ENCODE data around the gene SPINT2.

Gene SPINT2

DNA sequence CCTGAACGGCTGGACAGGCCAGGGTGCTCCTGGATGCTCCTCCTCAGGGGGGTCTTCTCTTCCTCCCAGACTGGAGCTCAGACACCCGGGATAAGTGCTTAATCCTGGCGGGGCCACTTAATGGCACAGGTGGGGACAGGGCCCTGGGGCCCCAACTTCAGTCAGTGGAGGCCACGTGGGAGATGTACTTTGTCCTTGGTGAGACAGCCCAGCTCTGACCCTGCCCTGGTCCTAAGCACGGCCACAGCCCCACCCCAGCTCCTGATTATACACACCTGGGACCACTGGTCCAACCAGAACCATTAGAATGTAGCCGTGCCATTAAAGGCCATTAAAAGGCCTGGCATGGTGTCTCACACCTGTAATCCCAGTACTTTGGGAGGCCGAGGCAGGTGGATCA is 16.0 kb upstream of the SPINT2 start:
- H3K36me3 ChIP-seq (ENCODE audit: insufficient read depth, low read length) = no peaks in the 10 kb centered on the region
- H2AFZ ChIP-seq (ENCODE audit: low read length) = no peak overlapping the region
- no peak overlapping the region for H3K9ac ChIP-seq (ENCODE audit: low read length)
- H3K27me3 ChIP-seq (ENCODE audit: insufficient read depth, low read length) = peaks cover 5% of the 10 kb centered on the region; the same call in 1 of the 2 replicates
- H4K20me1 ChIP-seq (ENCODE audit: insufficient read depth, low read length) = no peaks in the 10 kb centered on the region
- H3K9me2 ChIP-seq (ENCODE audit: low read depth, low read length) = no peaks in the 10 kb centered on the region
- H3F3A ChIP-seq (ENCODE audit: insufficient read depth, low read length) = peaks cover 4% of the 10 kb centered on the region
- H3K9me3 ChIP-seq (ENCODE audit: low read length) = no peaks in the 10 kb centered on the region
- H3K27ac ChIP-seq (ENCODE audit: low read depth, low read length, poor library complexity, severe bottlenecking) = no peak overlapping the region
- H3K79me2 ChIP-seq (ENCODE audit: insufficient read depth, low read length) = no peaks in the 10 kb centered on the region
- no peak overlapping the region for H3K4me3 ChIP-seq (ENCODE audit: low read depth, low read length, poor library complexity, severe bottlenecking)
- TF ChIP-seq EZH2 (IDR thresholded peaks at IDR 0.05; ENCODE audit: borderline replicate concordance, low read length) = no peak
- TF ChIP-seq, protein P1, sequence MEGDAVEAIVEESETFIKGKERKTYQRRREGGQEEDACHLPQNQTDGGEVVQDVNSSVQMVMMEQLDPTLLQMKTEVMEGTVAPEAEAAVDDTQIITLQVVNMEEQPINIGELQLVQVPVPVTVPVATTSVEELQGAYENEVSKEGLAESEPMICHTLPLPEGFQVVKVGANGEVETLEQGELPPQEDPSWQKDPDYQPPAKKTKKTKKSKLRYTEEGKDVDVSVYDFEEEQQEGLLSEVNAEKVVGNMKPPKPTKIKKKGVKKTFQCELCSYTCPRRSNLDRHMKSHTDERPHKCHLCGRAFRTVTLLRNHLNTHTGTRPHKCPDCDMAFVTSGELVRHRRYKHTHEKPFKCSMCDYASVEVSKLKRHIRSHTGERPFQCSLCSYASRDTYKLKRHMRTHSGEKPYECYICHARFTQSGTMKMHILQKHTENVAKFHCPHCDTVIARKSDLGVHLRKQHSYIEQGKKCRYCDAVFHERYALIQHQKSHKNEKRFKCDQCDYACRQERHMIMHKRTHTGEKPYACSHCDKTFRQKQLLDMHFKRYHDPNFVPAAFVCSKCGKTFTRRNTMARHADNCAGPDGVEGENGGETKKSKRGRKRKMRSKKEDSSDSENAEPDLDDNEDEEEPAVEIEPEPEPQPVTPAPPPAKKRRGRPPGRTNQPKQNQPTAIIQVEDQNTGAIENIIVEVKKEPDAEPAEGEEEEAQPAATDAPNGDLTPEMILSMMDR (IDR thresholded peaks at IDR 0.05; ENCODE audit: low read length) = no peak
- H3K4me1 ChIP-seq (ENCODE audit: insufficient read depth, low read length, severe bottlenecking) = peaks cover 12% of the 10 kb centered on the region
- no peak overlapping the region for H3K4me2 ChIP-seq (ENCODE audit: low read length)

DNA sequence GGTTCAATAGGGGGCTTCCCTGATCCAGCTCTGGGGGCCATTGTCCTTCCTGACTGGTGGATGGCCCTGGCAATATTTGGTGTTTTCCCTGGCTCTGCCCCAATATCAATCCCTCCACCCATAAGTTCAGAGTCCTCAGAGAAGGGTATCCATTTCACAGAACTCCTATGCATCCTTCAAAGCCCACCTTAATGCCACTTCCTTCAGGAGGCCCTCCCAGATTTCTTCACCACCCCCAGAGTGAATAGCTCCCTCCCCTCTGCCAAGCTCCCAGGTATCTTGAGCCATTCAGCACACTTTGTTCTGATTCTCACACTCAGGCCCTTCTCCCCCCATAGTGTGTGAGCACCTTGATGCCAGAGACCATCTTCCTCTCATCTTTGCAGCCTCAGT is 13.9 kb upstream of the SPINT2 start:
- H3K27ac ChIP-seq (ENCODE audit: low read depth, low read length, poor library complexity, severe bottlenecking) = no peak overlapping the region
- no peak overlapping the region for H3K9ac ChIP-seq (ENCODE audit: low read length)
- H4K20me1 ChIP-seq (ENCODE audit: insufficient read depth, low read length) = no peaks in the 10 kb centered on the region
- no peak overlapping the region for H3K4me3 ChIP-seq (ENCODE audit: low read depth, low read length, poor library complexity, severe bottlenecking)
- TF ChIP-seq, protein P1 (IDR thresholded peaks at IDR 0.05; ENCODE audit: low read length) = no peak
- TF ChIP-seq EZH2 (IDR thresholded peaks at IDR 0.05; ENCODE audit: borderline replicate concordance, low read length) = no peak
- no peaks in the 10 kb centered on the region for H3K9me3 ChIP-seq (ENCODE audit: low read length)
- no peaks in the 10 kb centered on the region for H3K9me2 ChIP-seq (ENCODE audit: low read depth, low read length)
- H3K4me2 ChIP-seq (ENCODE audit: low read length) = no peak overlapping the region
- peaks cover 5% of the 10 kb centered on the region; the same call in 1 of the 2 replicates for H3K27me3 ChIP-seq (ENCODE audit: insufficient read depth, low read length)
- no peaks in the 10 kb centered on the region for H3K79me2 ChIP-seq (ENCODE audit: insufficient read depth, low read length)
- peaks cover 5% of the 10 kb centered on the region for H3K4me1 ChIP-seq (ENCODE audit: insufficient read depth, low read length, severe bottlenecking)
- no peaks in the 10 kb centered on the region for H3K36me3 ChIP-seq (ENCODE audit: insufficient read depth, low read length)
- H3F3A ChIP-seq (ENCODE audit: insufficient read depth, low read length) = peaks cover 4% of the 10 kb centered on the region
- no peak overlapping the region for H2AFZ ChIP-seq (ENCODE audit: low read length)

DNA sequence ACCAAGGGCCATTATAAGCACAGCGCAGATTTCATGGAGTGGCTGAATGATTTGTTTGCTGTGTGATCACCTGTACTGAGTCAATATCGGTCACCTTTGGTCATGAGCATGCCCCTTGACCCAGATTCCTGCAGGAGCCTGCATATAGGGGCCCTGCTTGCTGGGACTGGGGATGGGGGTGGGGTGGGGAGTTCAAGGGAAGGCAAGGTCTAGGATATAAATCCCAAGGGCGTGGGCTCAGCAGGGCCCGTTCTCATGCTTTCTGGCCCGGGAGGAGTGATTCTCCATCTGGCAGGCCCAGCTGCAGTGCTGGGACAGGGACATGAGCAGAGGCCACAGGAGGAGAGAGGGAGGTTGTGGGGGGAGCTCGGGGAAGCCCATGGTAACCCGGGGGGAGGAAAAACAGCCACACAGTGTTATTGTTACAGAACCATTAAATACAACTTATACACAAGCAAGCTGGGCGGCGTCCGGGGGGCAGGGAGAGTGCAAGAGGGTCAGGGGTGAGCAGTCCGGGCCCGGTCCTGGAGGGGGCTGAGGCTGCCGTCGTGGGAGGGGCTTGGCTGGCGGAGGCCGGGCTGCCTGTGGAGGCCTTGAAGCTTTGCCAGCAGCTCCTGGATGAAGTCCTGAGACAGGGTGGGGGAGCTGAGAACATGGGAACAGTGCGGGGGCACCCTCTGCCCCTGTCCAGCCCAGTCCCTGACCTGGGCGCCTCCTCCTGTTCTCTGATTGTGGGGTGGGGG is 13.4 kb upstream of the SPINT2 start:
- Histone ChIP-seq H3K4me2 (ENCODE audit: low read length) (no peak overlapping the region), H3K9me2 (ENCODE audit: low read depth, low read length) (no peaks in the 10 kb centered on the region), H2AFZ (ENCODE audit: low read length) (no peak overlapping the region), H3K4me1 (ENCODE audit: insufficient read depth, low read length, severe bottlenecking) (peaks cover 5% of the 10 kb centered on the region), H3K9ac (ENCODE audit: low read length) (no peak overlapping the region), H3F3A (ENCODE audit: insufficient read depth, low read length) (peaks cover 1% of the 10 kb centered on the region), H3K4me3 (ENCODE audit: low read depth, low read length, poor library complexity, severe bottlenecking) (no peak overlapping the region), H3K27ac (ENCODE audit: low read depth, low read length, poor library complexity, severe bottlenecking) (no peak overlapping the region), H4K20me1 (ENCODE audit: insufficient read depth, low read length) (no peaks in the 10 kb centered on the region), H3K27me3 (ENCODE audit: insufficient read depth, low read length) (peaks cover 5% of the 10 kb centered on the region; the same call in 1 of the 2 replicates), H3K79me2 (ENCODE audit: insufficient read depth, low read length) (no peaks in the 10 kb centered on the region), H3K9me3 (ENCODE audit: low read length) (no peaks in the 10 kb centered on the region), H3K36me3 (ENCODE audit: insufficient read depth, low read length) (no peaks in the 10 kb centered on the region)
- TF ChIP-seq EZH2 (IDR thresholded peaks at IDR 0.05; ENCODE audit: borderline replicate concordance, low read length) = no peak

Data from OCI-LY1 (cell line).